ENCODE measurements around the gene BNIP2.

GRCh38 chr15:59736181-59736580, 47.1 kb upstream of the BNIP2 start:
- TF ChIP-seq, protein P1, sequence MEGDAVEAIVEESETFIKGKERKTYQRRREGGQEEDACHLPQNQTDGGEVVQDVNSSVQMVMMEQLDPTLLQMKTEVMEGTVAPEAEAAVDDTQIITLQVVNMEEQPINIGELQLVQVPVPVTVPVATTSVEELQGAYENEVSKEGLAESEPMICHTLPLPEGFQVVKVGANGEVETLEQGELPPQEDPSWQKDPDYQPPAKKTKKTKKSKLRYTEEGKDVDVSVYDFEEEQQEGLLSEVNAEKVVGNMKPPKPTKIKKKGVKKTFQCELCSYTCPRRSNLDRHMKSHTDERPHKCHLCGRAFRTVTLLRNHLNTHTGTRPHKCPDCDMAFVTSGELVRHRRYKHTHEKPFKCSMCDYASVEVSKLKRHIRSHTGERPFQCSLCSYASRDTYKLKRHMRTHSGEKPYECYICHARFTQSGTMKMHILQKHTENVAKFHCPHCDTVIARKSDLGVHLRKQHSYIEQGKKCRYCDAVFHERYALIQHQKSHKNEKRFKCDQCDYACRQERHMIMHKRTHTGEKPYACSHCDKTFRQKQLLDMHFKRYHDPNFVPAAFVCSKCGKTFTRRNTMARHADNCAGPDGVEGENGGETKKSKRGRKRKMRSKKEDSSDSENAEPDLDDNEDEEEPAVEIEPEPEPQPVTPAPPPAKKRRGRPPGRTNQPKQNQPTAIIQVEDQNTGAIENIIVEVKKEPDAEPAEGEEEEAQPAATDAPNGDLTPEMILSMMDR (IDR thresholded peaks at IDR 0.05; ENCODE audit: low read length): no peak
- TF ChIP-seq EZH2 (optimal IDR thresholded peaks at IDR 0.05; ENCODE audit: low read depth, low read length): no peak
- no peak for TF ChIP-seq EZH2phosphoT487 (IDR thresholded peaks at IDR 0.05; ENCODE audit: low read length)
